GM12873 (cell line): Measurements from ENCODE around the gene GPC3.

Source experiments
- CTCF ChIP-seq: IDR thresholded peaks from 2 replicates; pipeline ENCODE4 v1.5.1; 2012; ENCODE audit warnings: low read depth, mild to moderate bottlenecking, moderate library complexity, low read length, control low read depth; ENCODE audit not compliant: insufficient read depth; ENCODE audit errors: missing control alignments

Gene GPC3

GRCh38 chrX:133789829-133790228, 195.6 kb downstream of the GPC3 start:
- TF ChIP-seq CTCF, result no peak

DNA sequence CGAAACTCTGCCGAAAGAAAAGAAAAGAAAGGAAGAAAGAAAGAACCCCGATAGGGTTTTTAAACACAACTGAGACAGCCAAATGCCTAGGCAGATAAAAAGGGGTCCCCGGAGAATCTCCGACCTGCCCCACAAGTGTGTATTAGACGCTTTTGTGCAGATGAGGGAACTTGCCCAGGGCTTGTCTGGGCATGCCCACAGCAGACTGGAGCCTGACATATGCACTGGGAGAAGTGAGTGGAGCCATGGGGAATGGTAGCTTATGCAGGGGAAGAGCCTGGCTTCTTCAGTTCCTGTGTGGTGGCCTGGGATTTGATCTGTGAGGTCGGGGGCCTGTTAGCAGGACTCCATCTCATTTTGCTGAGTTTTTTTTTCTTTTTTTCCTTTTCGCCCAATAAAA, 199.0 kb downstream of the GPC3 start:
- TF ChIP-seq CTCF, result no peak

- no peak for TF ChIP-seq CTCF
Measured at GRCh38 chrX:133783274-133783673, 202.1 kb downstream of the GPC3 start.

DNA sequence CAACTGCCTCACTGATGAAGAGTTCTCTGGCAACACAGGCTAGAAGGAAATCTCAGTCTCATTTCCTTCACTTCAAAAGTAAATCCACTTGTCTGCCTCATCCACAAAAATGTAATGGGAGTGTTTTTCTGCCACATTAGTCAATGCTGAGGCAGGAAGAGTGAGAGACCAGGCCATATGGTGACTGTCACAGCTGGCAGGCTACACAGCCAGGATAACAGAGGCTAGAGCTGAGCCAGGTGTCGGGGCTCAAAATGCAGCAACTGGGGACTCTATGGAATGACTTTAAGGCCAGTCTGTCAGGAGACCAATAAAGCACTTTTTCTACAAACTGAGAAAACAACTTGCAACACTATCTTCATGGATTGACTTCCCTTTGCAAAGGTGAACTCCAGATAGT, 204.2 kb downstream of the GPC3 start:
- TF ChIP-seq CTCF, result no peak

DNA sequence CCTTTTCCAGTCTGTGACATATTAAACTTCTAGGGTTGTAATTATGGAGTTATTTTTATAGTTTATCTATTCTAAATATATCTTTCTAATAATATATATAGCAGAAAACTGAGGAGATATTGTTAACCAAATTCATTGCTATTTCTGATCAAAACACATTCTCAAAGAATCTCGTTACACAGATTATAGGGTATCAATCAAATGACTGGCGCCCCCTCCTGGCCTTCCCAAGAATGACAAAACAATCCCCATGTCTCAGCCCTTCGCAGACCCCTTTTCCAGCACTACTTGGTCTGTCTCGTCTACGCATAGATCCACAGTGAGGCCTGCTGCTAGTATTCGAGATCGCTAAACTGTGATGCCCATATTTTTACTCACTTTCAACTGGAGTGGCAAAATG, 209.3 kb downstream of the GPC3 start:
- TF ChIP-seq CTCF, result peak; percentile 71

DNA sequence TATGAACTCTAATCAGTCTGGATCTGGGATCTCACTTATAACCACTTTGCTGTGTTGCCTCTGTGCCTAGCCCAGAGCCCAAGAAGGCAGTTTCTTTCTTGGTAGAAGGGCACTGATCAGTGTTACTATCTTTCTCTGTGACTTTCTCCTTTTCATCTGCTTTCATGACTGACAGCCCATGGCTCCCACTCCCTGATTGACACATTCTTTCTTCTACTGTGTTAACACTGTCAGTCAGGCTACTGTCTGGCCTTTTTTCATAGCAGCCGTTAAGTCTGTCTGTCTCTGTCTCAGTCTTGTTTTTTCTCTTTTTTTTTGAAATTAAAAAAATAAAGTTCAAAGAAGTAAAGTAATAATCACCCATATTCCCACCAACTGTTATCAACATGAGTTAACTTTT, 210.6 kb downstream of the GPC3 start:
- no peak for TF ChIP-seq CTCF

GRCh38 chrX:133771086-133771646, 214.2 kb downstream of the GPC3 start:
- TF ChIP-seq CTCF, result no peak
